ENCODE results near the gene PDE1C. TPM values are rescaled to one million over a fixed set of nuclear protein-coding genes. Genes with fewer than 3 reads are reported as not detected.

PDE1C gene
- total RNA-seq, 6 experiments from 2014 or later, result 0.19 to 1.9 (median 1.2) TPM

- H3K27me3 Mint-ChIP-seq (ENCODE audit: insufficient read depth), result 0 out of 2 replicates have a peak, but pooled peaks cover 1% of the 10 kb centered on the region
- peaks cover 3% of the 10 kb centered on the region for H3K9me3 Mint-ChIP-seq
- no peak for TF ChIP-seq CTCF (IDR thresholded peaks at IDR 0.05)
- no peak for DNase-seq
- H3K4me1 Mint-ChIP-seq (ENCODE audit: low read depth), result no peaks in the 10 kb centered on the region
- no peaks in the 10 kb centered on the region; the same call in 1 of the 2 replicates for H3K36me3 Mint-ChIP-seq (ENCODE audit: low read depth)
- H3K27ac Mint-ChIP-seq, result no peak overlapping the region
- no peak overlapping the region for H3K4me3 Mint-ChIP-seq
Measured at GRCh38 chr7:31906479-31907171, 163.6 kb downstream of the PDE1C start.

GRCh38 chr7:31903962-31904361 is 166.2 kb downstream of the PDE1C start:
- TF ChIP-seq CTCF (IDR thresholded peaks at IDR 0.05), result no peak
- no peaks in the 10 kb centered on the region for H3K36me3 Mint-ChIP-seq (ENCODE audit: low read depth)
- DNase-seq, result no peak
- H3K4me1 Mint-ChIP-seq (ENCODE audit: low read depth), result no peaks in the 10 kb centered on the region
- H3K9me3 Mint-ChIP-seq, result no peaks in the 10 kb centered on the region; the same call in 1 of the 2 replicates
- no peak overlapping the region for H3K27ac Mint-ChIP-seq
- H3K4me3 Mint-ChIP-seq, result no peak overlapping the region
- H3K27me3 Mint-ChIP-seq (ENCODE audit: insufficient read depth), result 0 out of 2 replicates have a peak, but pooled peaks cover 1% of the 10 kb centered on the region

GRCh38 chr7:31899356-31899927 is 170.8 kb downstream of the PDE1C start:
- Mint-ChIP-seq H3K4me3 (no peak overlapping the region), H3K27me3 (ENCODE audit: insufficient read depth) (no peaks in the 10 kb centered on the region; the same call in 1 of the 2 replicates), H3K4me1 (ENCODE audit: low read depth) (no peaks in the 10 kb centered on the region), H3K9me3 (peaks cover 17% of the 10 kb centered on the region), H3K36me3 (ENCODE audit: low read depth) (no peaks in the 10 kb centered on the region), H3K27ac (no peak overlapping the region)
- TF ChIP-seq CTCF (IDR thresholded peaks at IDR 0.05), result no peak
- no peak for DNase-seq

- peaks cover 27% of the 10 kb centered on the region for H3K9me3 Mint-ChIP-seq
- no peak overlapping the region for H3K27ac Mint-ChIP-seq
- DNase-seq, result no peak
- H3K36me3 Mint-ChIP-seq (ENCODE audit: low read depth), result no peaks in the 10 kb centered on the region
- no peak overlapping the region for H3K4me3 Mint-ChIP-seq
- H3K4me1 Mint-ChIP-seq (ENCODE audit: low read depth), result no peaks in the 10 kb centered on the region
- no peaks in the 10 kb centered on the region; the same call in 1 of the 2 replicates for H3K27me3 Mint-ChIP-seq (ENCODE audit: insufficient read depth)
- TF ChIP-seq CTCF (IDR thresholded peaks at IDR 0.05), result no peak
Measured at GRCh38 chr7:31896925-31897324, 173.3 kb downstream of the PDE1C start.

- Mint-ChIP-seq H3K27me3 (ENCODE audit: insufficient read depth) (no peaks in the 10 kb centered on the region; the same call in 1 of the 2 replicates), H3K4me3 (no peak overlapping the region), H3K27ac (no peak overlapping the region), H3K4me1 (ENCODE audit: low read depth) (no peaks in the 10 kb centered on the region), H3K36me3 (ENCODE audit: low read depth) (no peaks in the 10 kb centered on the region), H3K9me3 (peaks cover 34% of the 10 kb centered on the region)
- no peak for DNase-seq
- no peak for TF ChIP-seq CTCF (IDR thresholded peaks at IDR 0.05)
Measured at GRCh38 chr7:31894308-31894707, 175.9 kb downstream of the PDE1C start.
